Hepatocyte (in vitro differentiated cells): Measurements from ENCODE around the gene IFI27L1.

Experiments
- CTCF ChIP-seq: fragments of 200-600 bp; sonication (generic); IDR thresholded peaks from 2 replicates; pipeline ENCODE4 v1.5.1; 2016; ENCODE audit warnings: antibody characterized with exemption, mild to moderate bottlenecking; ENCODE audit not compliant: poor library complexity
- EZH2 ChIP-seq: fragments of 200-600 bp; sonication (generic); IDR thresholded peaks from 2 replicates; pipeline ENCODE4 v1.6.1; 2016; ENCODE audit warnings: antibody characterized with exemption, mild to moderate bottlenecking, borderline replicate concordance
- EZH2phosphoT487 ChIP-seq: fragments of 200-600 bp; sonication (generic); IDR thresholded peaks from one replicate; pipeline ENCODE4 v1.6.1; 2018; ENCODE audit warnings: antibody characterized with exemption, mild to moderate bottlenecking, low read depth, moderate library complexity; ENCODE audit not compliant: unreplicated experiment, severe bottlenecking

DNA sequence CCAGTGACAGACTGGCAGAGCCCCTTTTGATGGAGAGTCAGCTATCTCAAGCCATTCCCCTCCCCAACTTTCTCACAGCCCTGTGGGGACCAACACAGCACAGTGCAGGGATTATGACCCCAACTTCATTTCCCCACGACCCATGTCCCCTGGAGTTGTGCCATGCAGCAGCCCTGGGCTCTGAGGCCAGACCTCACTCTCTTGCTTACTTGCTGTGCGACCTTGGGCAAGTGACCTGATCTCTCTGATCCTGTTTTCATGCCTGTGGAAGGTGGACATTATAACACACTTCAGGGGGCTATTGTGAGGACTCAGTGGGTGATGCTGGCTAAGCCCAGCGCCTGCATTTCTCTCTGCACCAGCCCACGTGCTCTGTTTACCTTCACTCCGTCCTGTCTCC is 40.9 kb upstream of the IFI27L1 start:
- TF ChIP-seq EZH2phosphoT487 (no peak), CTCF (no peak), EZH2 (no peak)
